Smooth muscle cell (in vitro differentiated cells): Measurements from ENCODE around the gene CLDN15. TPM values are rescaled to one million over a fixed set of nuclear protein-coding genes. Genes with fewer than 3 reads are reported as not detected.
"Not testable (repeated sequence)": the region's sequence is repeated elsewhere in the genome, so short reads cannot be mapped to it uniquely, and the experiment has no call there.

Source experiments
- DNase-seq: peaks from one replicate; lab custom pipeline; 2025; ENCODE audit not compliant: unreplicated experiment; lab: John Stamatoyannopoulos, UW
- H2AFZ ChIP-seq: fragments of 200-600 bp; sonication (generic); 2 replicates; pipeline ENCODE4 v1.6.0; 2016; ENCODE audit warnings: antibody characterized with exemption, low read depth, mild to moderate bottlenecking
- H3F3A ChIP-seq: fragments of 200-600 bp; sonication (generic); 2 replicates; pipeline ENCODE4 v1.6.0; 2017; ENCODE audit warnings: antibody characterized with exemption, low read depth
- H3K27ac ChIP-seq: fragments of 200-600 bp; sonication (generic); 2 replicates; pipeline ENCODE4 v1.5.1; 2016; ENCODE audit warnings: low read depth, mild to moderate bottlenecking
- H3K27me3 ChIP-seq: fragments of 200-600 bp; sonication (generic); 2 replicates; pipeline ENCODE4 v1.6.1; 2016; ENCODE audit warnings: low read depth, mild to moderate bottlenecking
- H3K36me3 ChIP-seq: fragments of 200-600 bp; sonication (generic); 2 replicates; pipeline ENCODE4 v1.5.1; 2016; ENCODE audit warnings: low read depth
- H3K4me1 ChIP-seq: fragments of 200-600 bp; sonication (generic); 2 replicates; pipeline ENCODE4 v1.5.1; 2016; ENCODE audit warnings: low read depth
- H3K4me2 ChIP-seq: fragments of 200-600 bp; sonication (generic); 2 replicates; pipeline ENCODE4 v1.6.0; 2016; ENCODE audit warnings: mild to moderate bottlenecking
- H3K4me3 ChIP-seq: fragments of 200-600 bp; sonication (generic); 2 replicates; pipeline ENCODE4 v1.5.1; 2016; ENCODE audit warnings: mild to moderate bottlenecking
- H3K79me2 ChIP-seq: fragments of 200-600 bp; sonication (generic); 2 replicates; pipeline ENCODE4 v1.6.0; 2016; ENCODE audit warnings: low read depth, mild to moderate bottlenecking
- H3K9ac ChIP-seq: fragments of 200-600 bp; sonication (generic); 2 replicates; pipeline ENCODE4 v1.6.0; 2016; ENCODE audit warnings: low read depth
- H3K9me3 ChIP-seq: fragments of 200-600 bp; sonication (generic); replicated peaks from 2 replicates; pipeline ENCODE4 v1.5.1; 2016; ENCODE audit warnings: low read depth
- H4K20me1 ChIP-seq: fragments of 200-600 bp; sonication (generic); 2 replicates; pipeline ENCODE4 v1.6.0; 2016; ENCODE audit warnings: low read depth
- WGBS: methylation state at CpG from one replicate; pipeline ENCODE4 v1.1.7; 2016; ENCODE audit warnings: low lambda C conversion rate; 5-methylcytosine and 5-hydroxymethylcytosine counted together
- polyA plus RNA-seq: library from polyadenylated mRNA; unstranded; fragments of >200 nt; fragmentation: Nextera tagmentation; extraction: Ambion mirVana; gene quantifications from 2 replicates; pipeline ENCODE4 v1.2.1, GENCODE V29; 2016
- total RNA-seq: library from RNA; depleted of rRNA; stranded (reverse); fragments of >200 nt; gene quantifications from 2 replicates; pipeline ENCODE4 v1.2.3, GENCODE V29; 2014
- TF ChIP-seq, protein P1 (sequence below): fragments of 200-600 bp; sonication (generic); IDR thresholded peaks from 2 replicates; pipeline ENCODE4 v1.5.1; 2017; ENCODE audit warnings: borderline replicate concordance, mild to moderate bottlenecking, antibody characterized with exemption; ENCODE audit not compliant: insufficient read depth, poor library complexity, severe bottlenecking

The CLDN15 gene
- total and polyA plus RNA-seq, 2 experiments from 2014 or later = 3.0 to 4.0 TPM

DNA sequence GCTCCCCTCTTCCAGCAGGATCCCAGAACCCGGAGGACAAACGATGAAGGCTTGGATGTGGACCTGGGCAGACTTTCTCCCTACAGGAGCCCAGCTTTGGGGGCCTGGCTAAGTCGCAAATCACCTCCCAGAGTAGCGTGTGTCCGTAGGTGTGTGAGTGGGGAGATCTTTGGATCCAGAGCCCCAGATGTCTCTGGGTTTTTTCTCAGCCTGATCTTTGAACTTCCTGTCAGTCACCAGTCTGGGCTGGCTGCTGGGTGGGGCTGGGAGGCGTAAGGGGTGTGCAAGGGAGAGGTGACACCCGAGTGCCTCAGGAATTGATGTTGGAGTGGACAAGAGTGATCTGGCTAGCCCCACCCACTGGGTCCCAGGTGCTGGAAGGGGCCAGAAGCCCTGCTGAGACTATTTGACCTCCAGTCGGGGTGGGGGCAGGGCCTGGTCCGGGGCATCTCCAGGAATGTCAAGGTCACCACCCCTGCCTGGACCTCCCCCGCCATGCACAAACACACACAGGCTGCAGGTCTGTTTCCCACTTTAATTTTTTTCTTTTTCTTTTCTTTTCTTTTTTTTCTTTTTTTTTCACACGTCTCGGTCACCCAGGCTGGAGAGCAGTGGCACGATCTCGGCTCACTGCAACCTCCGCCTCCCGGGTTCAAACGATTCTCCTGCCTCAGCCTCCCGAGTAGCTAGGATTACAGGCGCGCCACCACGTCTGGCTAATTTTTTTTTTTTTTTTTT, 36.6 kb downstream of the CLDN15 start, which contains the start of gene MOGAT3:
Gene MOGAT3 (minus strand): TSS at position 175 of the 738 bp plus-strand sequence. CDS start 182 bp downstream, outside the sequence.
- Histone ChIP-seq H4K20me1 (no peaks in the 10 kb centered on the region), H3F3A (no peaks in the 10 kb centered on the region), H3K27ac (no peak within 1 kb of the TSS), H2AFZ (no peak within 1 kb of the TSS), H3K79me2 (no peaks in the 10 kb centered on the region), H3K4me2 (peak within 1 kb of the TSS; percentile 68), H3K27me3 (peaks cover 43% of the 10 kb centered on the region), H3K36me3 (no peaks in the 10 kb centered on the region), H3K9ac (no peak within 1 kb of the TSS), H3K4me3 (peak within 1 kb of the TSS; percentile 21), H3K9me3 (no peaks in the 10 kb centered on the region), H3K4me1 (no peaks in the 10 kb centered on the region)
- no peak for DNase-seq
- 55% methylated on average over 21 of the region's 21 CpGs for WGBS
- TF ChIP-seq, protein P1, sequence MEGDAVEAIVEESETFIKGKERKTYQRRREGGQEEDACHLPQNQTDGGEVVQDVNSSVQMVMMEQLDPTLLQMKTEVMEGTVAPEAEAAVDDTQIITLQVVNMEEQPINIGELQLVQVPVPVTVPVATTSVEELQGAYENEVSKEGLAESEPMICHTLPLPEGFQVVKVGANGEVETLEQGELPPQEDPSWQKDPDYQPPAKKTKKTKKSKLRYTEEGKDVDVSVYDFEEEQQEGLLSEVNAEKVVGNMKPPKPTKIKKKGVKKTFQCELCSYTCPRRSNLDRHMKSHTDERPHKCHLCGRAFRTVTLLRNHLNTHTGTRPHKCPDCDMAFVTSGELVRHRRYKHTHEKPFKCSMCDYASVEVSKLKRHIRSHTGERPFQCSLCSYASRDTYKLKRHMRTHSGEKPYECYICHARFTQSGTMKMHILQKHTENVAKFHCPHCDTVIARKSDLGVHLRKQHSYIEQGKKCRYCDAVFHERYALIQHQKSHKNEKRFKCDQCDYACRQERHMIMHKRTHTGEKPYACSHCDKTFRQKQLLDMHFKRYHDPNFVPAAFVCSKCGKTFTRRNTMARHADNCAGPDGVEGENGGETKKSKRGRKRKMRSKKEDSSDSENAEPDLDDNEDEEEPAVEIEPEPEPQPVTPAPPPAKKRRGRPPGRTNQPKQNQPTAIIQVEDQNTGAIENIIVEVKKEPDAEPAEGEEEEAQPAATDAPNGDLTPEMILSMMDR = no peak

DNA sequence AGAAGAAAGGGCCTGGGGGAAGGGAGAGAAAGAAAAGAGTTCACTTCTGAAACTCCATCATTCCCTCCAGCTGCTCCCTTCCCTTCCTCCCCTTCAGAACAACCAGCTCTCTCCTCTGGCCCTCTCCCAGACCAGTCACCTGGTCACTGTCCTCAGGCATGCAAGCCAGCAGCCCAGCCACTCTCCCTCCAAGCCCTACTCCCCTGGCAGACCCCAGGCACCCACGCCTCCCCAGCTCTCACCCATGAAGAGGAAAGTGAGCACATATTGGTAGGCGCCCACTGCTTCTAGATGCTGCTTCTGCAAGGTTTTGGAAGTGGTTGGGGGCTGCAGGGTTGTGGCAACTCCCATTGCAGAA, 37.1 kb downstream of the CLDN15 start:
- H3K4me2 ChIP-seq = no peak overlapping the region
- no peaks in the 10 kb centered on the region for H3K4me1 ChIP-seq
- no peaks in the 10 kb centered on the region for H3F3A ChIP-seq
- no peak overlapping the region for H2AFZ ChIP-seq
- H3K36me3 ChIP-seq = no peaks in the 10 kb centered on the region
- peak overlapping the region; percentile 8 for H3K4me3 ChIP-seq
- no peak for DNase-seq
- no peaks in the 10 kb centered on the region for H4K20me1 ChIP-seq
- no peak overlapping the region for H3K27ac ChIP-seq
- no peaks in the 10 kb centered on the region for H3K9me3 ChIP-seq
- H3K27me3 ChIP-seq = peaks cover 43% of the 10 kb centered on the region
- WGBS = 83% methylated on average over 2 of the region's 2 CpGs
- no peaks in the 10 kb centered on the region for H3K79me2 ChIP-seq
- TF ChIP-seq, protein P1 = no peak
- H3K9ac ChIP-seq = no peak overlapping the region

- H4K20me1 ChIP-seq, H3K4me1 ChIP-seq, H2AFZ ChIP-seq, H3K4me2 ChIP-seq, DNase-seq, H3K27ac ChIP-seq, H3K9me3 ChIP-seq, H3F3A ChIP-seq, H3K79me2 ChIP-seq, H3K9ac ChIP-seq, H3K4me3 ChIP-seq, H3K36me3 ChIP-seq: not testable (repeated sequence)
- H3K27me3 ChIP-seq = peaks cover 43% of the 10 kb centered on the region
- 88% methylated on average over 10 of the region's 10 CpGs for WGBS
These were observed 38.1 kb downstream of the CLDN15 start for GRCh38 chr7:101199522-101199921.

DNA sequence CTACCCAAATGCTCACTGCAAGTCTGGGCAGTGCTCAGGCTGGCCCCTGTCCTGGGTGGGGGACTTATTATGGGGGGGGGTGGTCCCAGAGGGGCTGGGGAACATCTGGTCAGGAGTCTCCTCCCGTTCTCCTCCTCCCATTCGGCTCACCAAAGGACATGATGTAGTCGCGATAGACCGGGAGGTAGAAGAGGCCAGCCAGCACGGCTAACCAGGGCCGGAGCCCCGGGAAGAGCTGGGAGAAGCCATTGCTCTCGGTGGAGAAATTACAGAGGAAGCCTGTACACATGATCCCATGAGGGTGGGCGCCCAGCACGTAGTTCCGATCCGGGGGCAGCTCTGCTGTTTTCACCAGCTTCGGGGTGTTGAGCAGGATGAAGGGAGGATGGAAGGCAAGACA, 39.1 kb downstream of the CLDN15 start:
- no peaks in the 10 kb centered on the region for H3K79me2 ChIP-seq
- H3K4me1 ChIP-seq = no peaks in the 10 kb centered on the region
- H3K9me3 ChIP-seq = no peaks in the 10 kb centered on the region
- H3K9ac ChIP-seq = no peak overlapping the region
- no peak overlapping the region for H3K4me3 ChIP-seq
- no peak overlapping the region for H2AFZ ChIP-seq
- H3K4me2 ChIP-seq = no peak overlapping the region
- no peaks in the 10 kb centered on the region for H3K36me3 ChIP-seq
- TF ChIP-seq, protein P1 = no peak
- H3F3A ChIP-seq = no peaks in the 10 kb centered on the region
- WGBS = 90% methylated on average over 14 of the region's 14 CpGs
- no peak for DNase-seq
- no peak overlapping the region for H3K27ac ChIP-seq
- H4K20me1 ChIP-seq = no peaks in the 10 kb centered on the region
- peaks cover 37% of the 10 kb centered on the region for H3K27me3 ChIP-seq
